IMR-90 (cell line): ENCODE measurements around the gene EHBP1L1. TPM values are rescaled to one million over a fixed set of nuclear protein-coding genes. Genes with fewer than 3 reads are reported as not detected.

Experiments used
- ATAC-seq: fragments of 200-7000 bp; cut with Tn5 transposase; 2 replicates; pipeline ENCODE4 v1.9.1; 2020; ENCODE audit warnings: low read depth, mild to moderate bottlenecking, moderate library complexity
- BruUV-seq: library from RNA; stranded (reverse); fragments of 400-500 nt; replicated peaks from 2 replicates; lab custom pipeline; 2021; lab: Mats Ljungman, UMichigan
- CTCF ChIA-PET: fragments of 300-600 bp; formaldehyde crosslinking; extraction: SDS; loops from one replicate; lab custom pipeline; 2021; ENCODE audit warnings: antibody characterized with exemption; lab: Yijun Ruan, JAX
- POLR2A ChIA-PET: fragments of 300-600 bp; sonication (Branson Sonifier 250); formaldehyde crosslinking; loops from one replicate; lab custom pipeline; 2022; ENCODE audit warnings: antibody characterized with exemption; ENCODE audit not compliant: unreplicated experiment; lab: Charles Lee
- DNase-seq: peaks from one replicate; pipeline ENCODE4 v3.0.0; 2013
- H2AFZ ChIP-seq: replicated peaks from 2 replicates; pipeline ENCODE3; 2013; ENCODE audit warnings: low read length, mild to moderate bottlenecking; ENCODE audit not compliant: poor library complexity
- H2AK5ac ChIP-seq: 2 replicates; pipeline ENCODE4 v1.6.1; 2013; ENCODE audit warnings: low read depth, low read length, inconsistent platforms
- H2AK9ac ChIP-seq: replicated peaks from 2 replicates; pipeline ENCODE3; 2013; ENCODE audit warnings: mild to moderate bottlenecking, low read depth, low read length, moderate library complexity; ENCODE audit not compliant: poor library complexity
- H2BK120ac ChIP-seq: 2 replicates; pipeline ENCODE4 v1.6.1; 2013; ENCODE audit warnings: low read depth, low read length, inconsistent platforms
- H2BK15ac ChIP-seq: 3 replicates; pipeline ENCODE4 v1.6.1; 2013; ENCODE audit warnings: low read depth, low read length, inconsistent platforms
- H2BK20ac ChIP-seq: 2 replicates; pipeline ENCODE4 v1.6.1; 2013; ENCODE audit warnings: low read depth, mild to moderate bottlenecking, inconsistent platforms, low read length, moderate library complexity
- H2BK5ac ChIP-seq: 2 replicates; pipeline ENCODE4 v1.6.1; 2013; ENCODE audit warnings: mild to moderate bottlenecking, low read depth, low read length, inconsistent platforms; ENCODE audit not compliant: poor library complexity, severe bottlenecking
- H3K14ac ChIP-seq: replicated peaks from 2 replicates; pipeline ENCODE4 v1.6.1; 2013; ENCODE audit warnings: low read depth, low read length, inconsistent platforms
- H3K18ac ChIP-seq: 2 replicates; pipeline ENCODE4 v1.6.1; 2013; ENCODE audit warnings: low read depth, low read length, control low read depth
- H3K23ac ChIP-seq: 2 replicates; pipeline ENCODE4 v1.6.1; 2013; ENCODE audit warnings: low read depth, low read length, inconsistent platforms
- H3K27ac ChIP-seq: 2 replicates; pipeline ENCODE4 v1.5.1; 2013; ENCODE audit warnings: mild to moderate bottlenecking, control low read depth, low read length; ENCODE audit not compliant: insufficient read depth
- H3K27me3 ChIP-seq: 2 replicates; pipeline ENCODE4 v1.6.1; 2013; ENCODE audit warnings: low read length; ENCODE audit not compliant: control insufficient read depth, insufficient read depth
- H3K36me3 ChIP-seq: 2 replicates; pipeline ENCODE4 v1.6.1; 2013; ENCODE audit warnings: low read length, mixed read lengths; ENCODE audit not compliant: control insufficient read depth, insufficient read depth
- H3K4ac ChIP-seq: 2 replicates; pipeline ENCODE4 v1.6.1; 2013; ENCODE audit warnings: low read depth, low read length, inconsistent platforms
- H3K4me1 ChIP-seq: 2 replicates; pipeline ENCODE4 v1.6.1; 2013; ENCODE audit warnings: low read length, mixed read lengths; ENCODE audit not compliant: control insufficient read depth, insufficient read depth
- H3K4me2 ChIP-seq: 2 replicates; pipeline ENCODE4 v1.6.1; 2013; ENCODE audit warnings: low read depth, mild to moderate bottlenecking, control low read depth, low read length, moderate library complexity
- H3K4me3 ChIP-seq: 2 replicates; pipeline ENCODE4 v1.5.1; 2013; ENCODE audit warnings: low read depth, mild to moderate bottlenecking, control low read depth, low read length, moderate library complexity; ENCODE audit not compliant: insufficient read depth
- H3K56ac ChIP-seq: 2 replicates; pipeline ENCODE4 v1.6.1; 2013; ENCODE audit warnings: low read length, inconsistent platforms; ENCODE audit not compliant: insufficient read depth; ENCODE audit errors: extremely low read depth
- H3K79me1 ChIP-seq, 2 experiments: 2 replicates each; pipeline ENCODE4 v1.6.1; 2013; ENCODE audit warnings: low read length in 2 of 2, inconsistent platforms in 1 of 2, low read depth in 1 of 2
- H3K9ac ChIP-seq: 2 replicates; pipeline ENCODE4 v1.6.1; 2013; ENCODE audit warnings: low read depth, low read length, control low read depth
- H3K9me1 ChIP-seq: 2 replicates; pipeline ENCODE4 v1.6.1; 2013; ENCODE audit warnings: low read length, inconsistent platforms; ENCODE audit not compliant: insufficient read depth
- H3K9me3 ChIP-seq: 2 replicates; pipeline ENCODE4 v1.6.1; 2013; ENCODE audit warnings: low read length; ENCODE audit not compliant: control insufficient read depth, insufficient read depth
- H4K20me1 ChIP-seq: 2 replicates; pipeline ENCODE4 v1.6.1; 2013; ENCODE audit warnings: low read length, inconsistent platforms; ENCODE audit not compliant: insufficient read depth
- H4K5ac ChIP-seq: 2 replicates; pipeline ENCODE4 v1.6.1; 2013; ENCODE audit warnings: mild to moderate bottlenecking, low read depth, low read length, control low read depth
- H4K8ac ChIP-seq, 2 experiments: 2 replicates each; pipeline ENCODE4 v1.6.1; 2013; ENCODE audit warnings: low read depth in 2 of 2, low read length in 2 of 2, control low read depth in 1 of 2, inconsistent platforms in 1 of 2
- H4K91ac ChIP-seq: 2 replicates; pipeline ENCODE4 v1.6.1; 2013; ENCODE audit warnings: low read depth, low read length, inconsistent platforms; ENCODE audit not compliant: insufficient read depth
- CEBPB ChIP-seq: IDR thresholded peaks from 2 replicates; pipeline ENCODE4 v1.6.1; 2012; ENCODE audit warnings: low read depth, low read length, improper control_type of control experiment
- CHD1 ChIP-seq: IDR thresholded peaks from 2 replicates; pipeline ENCODE4 v1.6.1; 2012; ENCODE audit warnings: low read depth, low read length, improper control_type of control experiment
- FOS ChIP-seq: fragments of 150-350 bp; IDR thresholded peaks from 2 replicates; pipeline ENCODE4 v1.6.1; 2016; ENCODE audit warnings: low read depth, low read length
- MXI1 ChIP-seq: IDR thresholded peaks from 2 replicates; pipeline ENCODE4 v1.6.1; 2012; ENCODE audit warnings: low read depth, mild to moderate bottlenecking, low read length, moderate library complexity, borderline replicate concordance
- POLR2A ChIP-seq: IDR thresholded peaks from 2 replicates; pipeline ENCODE4 v1.6.1; 2012; ENCODE audit warnings: mild to moderate bottlenecking, low read depth, low read length
- RCOR1 ChIP-seq: IDR thresholded peaks from 2 replicates; pipeline ENCODE4 v1.6.1; 2012; ENCODE audit warnings: mild to moderate bottlenecking, low read length, improper control_type of control experiment; ENCODE audit not compliant: insufficient replicate concordance
- USF2 ChIP-seq: fragments of 150-350 bp; IDR thresholded peaks from 2 replicates; pipeline ENCODE4 v1.6.1; 2017; ENCODE audit warnings: mild to moderate bottlenecking, antibody characterized with exemption, low read length, low read depth
- WGBS, 2 experiments: methylation state at CpG; one replicate each; pipeline versions ENCODE4 v1.1.5 to v1.1.7; 2013; ENCODE audit warnings: missing lambda C conversion rate in 2 of 2; ENCODE audit not compliant: insufficient read length in 1 of 2; ENCODE audit errors: extremely low coverage in 2 of 2; 5-methylcytosine and 5-hydroxymethylcytosine counted together
- dilution Hi-C: fragments of 300-500 bp; cut with HindIII; formaldehyde crosslinking; loops from one replicate; pipeline ENCODE4 v1.14.3; 2018; ENCODE audit warnings: low sequenced_read_pairs; ENCODE audit not compliant: unreplicated experiment
- in situ Hi-C: fragments of 300-500 bp; cut with MboI; formaldehyde crosslinking; loops from 3 replicates; pipeline ENCODE4 v1.14.3; 2019; ENCODE audit warnings: low sequenced_read_pairs, inconsistent platforms, mixed read lengths
- intact Hi-C: fragments of 100-400 bp; cut with micrococcal nuclease; formaldehyde crosslinking; loops from 2 replicates; pipeline ENCODE4 v1.10.0; 2022
- polyA plus RNA-seq, 3 experiments: library from polyadenylated mRNA; depleted of rRNA; stranded (reverse); fragments of >200 nt; gene quantifications; 2 replicates each; pipeline ENCODE4 v1.2.3, GENCODE V29; 2012; ENCODE audit warnings: low replicate concordance in 1 of 3
- total RNA-seq: library from RNA; depleted of rRNA; stranded (reverse); fragments of >200 nt; gene quantifications from 2 replicates; pipeline ENCODE4 v1.2.3, GENCODE V29; 2012

Gene EHBP1L1
- total and polyA plus RNA-seq, 2 of the 4 experiments (the other 2 are of a cell fraction) = 10.0 to 27.4 TPM

GRCh38 chr11:65574811-65575567 lies 864 bp upstream of the EHBP1L1 start:
- H2AFZ ChIP-seq = peak overlapping the region; percentile 90
- H3K4me2 ChIP-seq = peak overlapping the region; percentile 87
- H3K4me1 ChIP-seq = peaks cover 33% of the 10 kb centered on the region
- H2AK5ac ChIP-seq = peak overlapping the region; percentile 98
- 66% methylated on average over 16 of the region's 28 CpGs; no CpG with 5 or more reads in 1 of the 2 experiments for WGBS, 2 experiments
- H2BK15ac ChIP-seq = peak overlapping the region; percentile 76; the same call in 2 of the 3 replicates
- no peak for TF ChIP-seq FOS
- no peak for TF ChIP-seq CEBPB
- no peak for TF ChIP-seq CHD1
- TF ChIP-seq POLR2A = no peak
- no peak for TF ChIP-seq RCOR1
- TF ChIP-seq MXI1 = no peak
- TF ChIP-seq USF2 = no peak
- H3K56ac ChIP-seq = peak overlapping the region; percentile 70
- peak overlapping the region; percentile 83 for H2BK120ac ChIP-seq
- peak overlapping the region; percentile 96 for H3K14ac ChIP-seq
- H4K20me1 ChIP-seq = peaks cover 33% of the 10 kb centered on the region
- peak overlapping the region; percentile 34; the same call in 1 of the 2 replicates for H2BK20ac ChIP-seq
- peak overlapping the region; percentile 96 for H3K4ac ChIP-seq
- peaks cover 8% of the 10 kb centered on the region; the same call in 1 of the 2 replicates for H3K36me3 ChIP-seq
- H3K23ac ChIP-seq = peak overlapping the region; percentile 93
- H3K9me3 ChIP-seq = no peaks in the 10 kb centered on the region
- peak overlapping the region; percentile 76 for H2BK5ac ChIP-seq
- H4K91ac ChIP-seq = peak overlapping the region; percentile 80
- peaks cover 24 to 73% of the 10 kb centered on the region in 2 experiments for H3K79me1 ChIP-seq
- H3K9me1 ChIP-seq = peaks cover 8% of the 10 kb centered on the region
- intact Hi-C loops = loop anchor here (5.0 kb wide), 2 partner anchors 32 to 193 kb away; partner anchors contain the start of gene SLC25A45
- DNase-seq (no peak), ATAC-seq (no peak)
- H3K27me3 ChIP-seq = no peaks in the 10 kb centered on the region
- peak overlapping the region; percentile 11; the same call in 1 of the 2 replicates for H3K18ac ChIP-seq
- peak overlapping the region; percentile 86 for H4K5ac ChIP-seq
- CTCF ChIA-PET = no interaction called here
- peak overlapping the region; percentile 58 to 90; a peak in 3 of 4 replicates for H4K8ac ChIP-seq
- no TSS peak for BruUV-seq
- POLR2A ChIA-PET = no interaction called here
- H2AK9ac ChIP-seq = peak overlapping the region; percentile 91
- peak overlapping the region; percentile 75 for H3K27ac ChIP-seq
- dilution Hi-C loops = no loop called here
- H3K4me3 ChIP-seq = peak overlapping the region; percentile 58
- peak overlapping the region; percentile 72 for H3K9ac ChIP-seq
- in situ Hi-C loops = no loop called here
